DMS 273 (cell line): ENCODE data around the gene CLDN15.
"Not testable (repeated sequence)": the region's sequence is repeated elsewhere in the genome, so short reads cannot be mapped to it uniquely, and the experiment has no call there.

Source experiments
- DNase-seq: peaks from one replicate; lab custom pipeline; 2025; ENCODE audit not compliant: unreplicated experiment; lab: John Stamatoyannopoulos, UW

CLDN15 gene

GRCh38 chr7:101200504-101200861 lies 37.1 kb downstream of the CLDN15 start:
- DNase-seq: no peak

DNA sequence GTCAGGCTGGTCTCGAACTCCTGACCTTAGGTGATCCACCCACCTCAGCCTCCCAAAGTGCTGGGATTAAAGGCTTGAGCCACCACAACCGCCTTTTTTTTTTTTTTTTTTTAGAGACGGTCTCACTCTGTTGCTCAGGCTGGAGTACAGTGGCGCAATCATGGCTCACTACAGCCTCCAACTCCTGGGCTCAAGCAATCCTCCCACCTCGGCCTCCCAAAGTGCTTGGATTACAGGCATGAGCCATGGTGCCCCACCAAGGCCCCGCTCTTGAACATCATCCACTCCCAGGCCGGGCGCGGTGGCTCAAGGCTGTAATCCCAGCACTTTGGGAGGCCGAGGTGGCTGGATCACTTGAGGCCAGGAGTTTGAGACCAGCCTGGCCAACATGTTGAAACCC lies 38.1 kb downstream of the CLDN15 start:
- not testable (repeated sequence) for DNase-seq

- DNase-seq: no peak
Observed at GRCh38 chr7:101198476-101198875, 39.1 kb downstream of the CLDN15 start.

- DNase-seq: no peak
Observed at GRCh38 chr7:101197991-101198390, 39.6 kb downstream of the CLDN15 start.

GRCh38 chr7:101195884-101196283 lies 41.7 kb downstream of the CLDN15 start:
- DNase-seq: no peak

GRCh38 chr7:101189109-101189508 lies 48.5 kb downstream of the CLDN15 start:
- no peak for DNase-seq

- DNase-seq: no peak
Observed at GRCh38 chr7:101186844-101187428, 50.7 kb downstream of the CLDN15 start.

DNA sequence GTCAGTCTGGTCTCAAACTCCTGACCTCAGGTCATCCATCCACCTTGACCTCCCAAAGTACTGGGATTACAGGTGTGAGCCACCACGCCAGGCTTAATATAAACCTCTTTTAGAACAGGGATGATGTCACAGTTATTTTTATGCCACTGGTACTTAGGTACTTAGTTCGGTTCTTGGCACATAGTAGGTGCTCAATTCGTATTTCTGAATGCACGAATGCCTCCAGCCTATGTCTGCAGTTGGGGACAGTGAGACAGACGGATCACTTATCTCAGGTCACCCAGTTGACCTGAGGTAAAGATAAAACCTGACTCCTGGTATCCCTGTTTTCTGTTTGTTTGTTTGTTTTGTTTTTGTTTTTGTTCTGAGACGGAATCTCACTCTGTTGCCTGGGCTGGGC lies 51.4 kb downstream of the CLDN15 start:
- no peak for DNase-seq

- no peak for DNase-seq
Observed at GRCh38 chr7:101185258-101185839, 52.3 kb downstream of the CLDN15 start.
